CD4-positive, alpha-beta T cell treated with Interleukin-17A for 1 hour (primary cell): ENCODE results near the gene NBPF8.
"Not testable (repeated sequence)": the region's sequence is repeated elsewhere in the genome, so short reads cannot be mapped to it uniquely, and the experiment has no call there.

Source experiments
- DNase-seq: peaks from one replicate; pipeline ENCODE4 v3.0.0-alpha.2; 2020

The NBPF8 gene

GRCh38 chr1:120414911-120415480 lies at the start of gene NBPF8:
Gene NBPF8 (plus strand): TSS chr1:120415035. CDS start chr1:120436523, 21,488 bp downstream.
- peak; percentile 80 for DNase-seq

GRCh38 chr1:120367709-120368108 lies 47.1 kb upstream of the NBPF8 start:
- not testable (repeated sequence) for DNase-seq

- not testable (repeated sequence) for DNase-seq
Measured at GRCh38 chr1:120386651-120387050, 28.2 kb upstream of the NBPF8 start.

GRCh38 chr1:120388597-120389126 lies 26.2 kb upstream of the NBPF8 start:
- DNase-seq = peak; percentile 85

- DNase-seq = not testable (repeated sequence)
Measured at GRCh38 chr1:120391365-120391764, 23.5 kb upstream of the NBPF8 start.

GRCh38 chr1:120393316-120394232 lies 21.3 kb upstream of the NBPF8 start:
- not testable (repeated sequence) for DNase-seq

- not testable (repeated sequence) for DNase-seq
Measured at GRCh38 chr1:120405348-120405747, 9.5 kb upstream of the NBPF8 start.

GRCh38 chr1:120414451-120414850 lies 384 bp upstream of the NBPF8 start:
- not testable (repeated sequence) for DNase-seq

GRCh38 chr1:120415492-120415961 lies 692 bp downstream of the NBPF8 start:
- peak; percentile 52 for DNase-seq

GRCh38 chr1:120425063-120425462 lies 10.2 kb downstream of the NBPF8 start:
- DNase-seq = not testable (repeated sequence)

GRCh38 chr1:120431626-120432025 lies 16.8 kb downstream of the NBPF8 start:
- DNase-seq = not testable (repeated sequence)

GRCh38 chr1:120433831-120434230 lies 19.0 kb downstream of the NBPF8 start:
- not testable (repeated sequence) for DNase-seq

- DNase-seq = not testable (repeated sequence)
Measured at GRCh38 chr1:120449124-120449523, 34.3 kb downstream of the NBPF8 start.
